Measurements from ENCODE around the gene DPF3. TPM values are rescaled to one million over a fixed set of nuclear protein-coding genes. Genes with fewer than 3 reads are reported as not detected.

Gene DPF3
- total and polyA plus RNA-seq, 2 of the 13 experiments (the other 11 are each of a cell fraction or from before 2014, with no cell fraction given): 0.09 to 0.60 TPM

DNA sequence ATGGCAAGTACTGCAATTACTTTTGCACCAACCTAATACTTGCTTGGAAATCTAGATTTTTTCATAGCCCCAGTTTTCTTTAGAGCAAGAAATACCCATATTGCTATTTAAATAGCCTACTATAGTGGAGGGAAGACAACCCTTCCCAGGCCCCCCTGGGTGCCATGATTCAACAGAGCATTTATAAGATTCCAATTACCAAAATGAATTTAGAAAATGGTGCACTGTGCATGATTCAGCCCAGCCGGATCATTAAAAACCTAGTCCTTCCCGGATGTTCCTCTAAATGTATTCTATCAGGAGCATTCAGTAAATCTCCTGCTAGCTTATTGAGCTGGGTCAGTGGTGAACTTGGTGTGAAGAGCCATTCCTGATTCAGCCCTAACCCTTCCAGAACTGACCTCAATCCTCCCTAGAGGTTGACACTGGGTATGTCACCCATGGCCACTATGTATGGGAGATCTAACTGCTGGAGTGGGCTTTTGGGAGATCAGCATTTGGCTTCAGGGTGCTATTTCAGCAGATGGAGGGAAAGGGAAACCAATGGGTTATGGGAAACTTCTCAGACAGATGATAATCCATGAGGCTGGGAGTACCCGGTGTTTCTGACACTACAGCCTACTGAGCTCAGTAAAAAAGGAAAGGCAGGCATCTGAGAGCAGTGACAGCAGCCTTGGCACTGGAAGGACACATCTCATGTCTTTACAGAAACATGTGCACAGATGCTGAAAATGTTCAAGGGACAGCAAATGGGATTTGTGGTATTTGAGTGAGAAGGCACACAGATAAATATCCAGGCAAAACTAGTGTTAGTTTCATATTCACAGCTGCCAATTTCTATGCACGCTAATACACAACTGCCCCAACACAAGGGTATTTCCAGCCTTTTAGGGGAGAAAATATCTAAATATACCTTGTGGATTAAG lies 258.9 kb downstream of the DPF3 start:
- 50% methylated on average over 4 of the region's 4 CpGs for WGBS (ENCODE audit: low lambda C conversion rate)
- DNase-seq (ENCODE audit: low spot score) (no peak), ATAC-seq (no peak; the same call in 2 of the 3 replicates), FAIRE-seq (no peak)
- Histone ChIP-seq H3K79me2 (ENCODE audit: insufficient read depth, low read length) (no peaks in the 10 kb centered on the region), H3K9me3 (ENCODE audit: low read length) (0 out of 2 replicates have a peak, but pooled peaks cover 6% of the 10 kb centered on the region), H3K4me2 (ENCODE audit: low read depth, low read length) (no peak overlapping the region), H3K9ac (ENCODE audit: insufficient read depth, low read depth, low read length) (no peak overlapping the region), H3K27ac (ENCODE audit: extremely low read length, insufficient read depth, low read length) (no peak overlapping the region), H3K4me1 (ENCODE audit: insufficient read depth, low read length) (no peaks in the 10 kb centered on the region), H2AFZ (ENCODE audit: low read length) (no peak overlapping the region), H3K27me3 (ENCODE audit: control insufficient read depth in 1 of 2, insufficient read depth in 2 of 2, low read length in 2 of 2) (no peaks in the 10 kb centered on the region), H3K36me3 (replicated peaks in 1 of 2; ENCODE audit: control insufficient read depth in 1 of 2, insufficient read depth in 2 of 2, low read length in 2 of 2) (no peaks in the 10 kb centered on the region), H3K4me3 (replicated peaks in 1 of 3; ENCODE audit: insufficient read depth in 1 of 3, low read depth in 2 of 3, low read length in 3 of 3) (no peak overlapping the region), H4K20me1 (ENCODE audit: insufficient read depth, low read length) (no peaks in the 10 kb centered on the region)
- TF ChIP-seq, protein P1, sequence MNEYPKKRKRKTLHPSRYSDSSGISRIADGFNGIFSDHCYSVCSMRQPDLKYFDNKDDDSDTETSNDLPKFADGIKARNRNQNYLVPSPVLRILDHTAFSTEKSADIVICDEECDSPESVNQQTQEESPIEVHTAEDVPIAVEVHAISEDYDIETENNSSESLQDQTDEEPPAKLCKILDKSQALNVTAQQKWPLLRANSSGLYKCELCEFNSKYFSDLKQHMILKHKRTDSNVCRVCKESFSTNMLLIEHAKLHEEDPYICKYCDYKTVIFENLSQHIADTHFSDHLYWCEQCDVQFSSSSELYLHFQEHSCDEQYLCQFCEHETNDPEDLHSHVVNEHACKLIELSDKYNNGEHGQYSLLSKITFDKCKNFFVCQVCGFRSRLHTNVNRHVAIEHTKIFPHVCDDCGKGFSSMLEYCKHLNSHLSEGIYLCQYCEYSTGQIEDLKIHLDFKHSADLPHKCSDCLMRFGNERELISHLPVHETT (CRISPR knock-in tag; conservative IDR thresholded peaks at IDR 0.05): no peak
- no peak for TF ChIP-seq CC2D1A (CRISPR knock-in tag; IDR thresholded peaks at IDR 0.05)
- no peak for TF ChIP-seq MXD4 (CRISPR knock-in tag; IDR thresholded peaks at IDR 0.05)
- no peak for TF ChIP-seq ZSCAN9 (CRISPR knock-in tag; IDR thresholded peaks at IDR 0.05; ENCODE audit: borderline replicate concordance)
- TF ChIP-seq, protein P2, sequence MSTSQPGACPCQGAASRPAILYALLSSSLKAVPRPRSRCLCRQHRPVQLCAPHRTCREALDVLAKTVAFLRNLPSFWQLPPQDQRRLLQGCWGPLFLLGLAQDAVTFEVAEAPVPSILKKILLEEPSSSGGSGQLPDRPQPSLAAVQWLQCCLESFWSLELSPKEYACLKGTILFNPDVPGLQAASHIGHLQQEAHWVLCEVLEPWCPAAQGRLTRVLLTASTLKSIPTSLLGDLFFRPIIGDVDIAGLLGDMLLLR (CRISPR knock-in tag; IDR thresholded peaks at IDR 0.05): no peak
- TF ChIP-seq, protein P3, sequence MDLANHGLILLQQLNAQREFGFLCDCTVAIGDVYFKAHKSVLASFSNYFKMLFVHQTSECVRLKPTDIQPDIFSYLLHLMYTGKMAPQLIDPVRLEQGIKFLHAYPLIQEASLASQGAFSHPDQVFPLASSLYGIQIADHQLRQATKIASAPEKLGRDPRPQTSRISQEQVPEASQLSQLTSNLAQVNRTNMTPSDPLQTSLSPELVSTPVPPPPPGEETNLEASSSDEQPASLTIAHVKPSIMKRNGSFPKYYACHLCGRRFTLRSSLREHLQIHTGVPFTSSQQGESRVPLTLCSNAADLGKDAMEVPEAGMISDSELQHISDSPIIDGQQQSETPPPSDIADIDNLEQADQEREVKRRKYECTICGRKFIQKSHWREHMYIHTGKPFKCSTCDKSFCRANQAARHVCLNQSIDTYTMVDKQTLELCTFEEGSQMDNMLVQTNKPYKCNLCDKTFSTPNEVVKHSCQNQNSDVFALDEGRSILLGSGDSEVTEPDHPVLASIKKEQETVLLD (CRISPR knock-in tag; IDR thresholded peaks at IDR 0.05; ENCODE audit: low read depth): no peak
- no peak for TF ChIP-seq ZNF337 (CRISPR knock-in tag; IDR thresholded peaks at IDR 0.05; ENCODE audit: borderline replicate concordance, low read depth)
- intact Hi-C loops (cut with micrococcal nuclease; ENCODE audit: unreplicated experiment): no loop called here
- ChIA-PET POLR2A (no interaction called here), CTCF (ENCODE audit: low intra/inter-chr PET ratio, low total read pairs) (no interaction called here)
- in situ Hi-C loops (cut with HindIII; ENCODE audit: extremely low pct_ligation_motif_present, low pct_unique_long_range_greater_than_20kb): no loop called here
- BruUV-seq (replicated peaks): no TSS peak
